Right hindlimb (tissue), 1 donor: ENCODE results near the gene CHPF.

ENCODE experiments used
- DNase-seq: peaks from one replicate; pipeline ENCODE4 v3.0.0-alpha.2; 2018

The CHPF gene

GRCh38 chr2:219551441-219552381 lies 8.1 kb upstream of the CHPF start:
- DNase-seq = no peak

- no peak for DNase-seq
These were observed 6.0 kb upstream of the CHPF start for GRCh38 chr2:219549619-219550018.

GRCh38 chr2:219548990-219549389 lies 5.4 kb upstream of the CHPF start:
- no peak for DNase-seq

- no peak for DNase-seq
These were observed 4.0 kb upstream of the CHPF start for GRCh38 chr2:219547621-219548020.

- no peak for DNase-seq
These were observed 2.3 kb upstream of the CHPF start for GRCh38 chr2:219545943-219546352.

GRCh38 chr2:219545295-219545942 lies 1.8 kb upstream of the CHPF start:
- no peak for DNase-seq

- DNase-seq = no peak
These were observed 958 bp upstream of the CHPF start for GRCh38 chr2:219544567-219544966.

- no peak for DNase-seq
These were observed 546 bp downstream of the CHPF start for GRCh38 chr2:219542931-219543595.

- DNase-seq = peak; percentile 85
These were observed 1.9 kb downstream of the CHPF start for GRCh38 chr2:219541611-219542180.

- DNase-seq = no peak
These were observed 2.7 kb downstream of the CHPF start for GRCh38 chr2:219540784-219541504.

- DNase-seq = no peak
These were observed 3.5 kb downstream of the CHPF start for GRCh38 chr2:219539926-219540678.

- DNase-seq = no peak
These were observed 4.4 kb downstream of the CHPF start for GRCh38 chr2:219538956-219539788.

GRCh38 chr2:219538504-219538951 lies 5.1 kb downstream of the CHPF start:
- peak; percentile 72 for DNase-seq

GRCh38 chr2:219537657-219538488 lies 5.7 kb downstream of the CHPF start:
- DNase-seq = no peak

GRCh38 chr2:219536967-219537366 lies 6.6 kb downstream of the CHPF start:
- no peak for DNase-seq

- no peak for DNase-seq
These were observed 7.2 kb downstream of the CHPF start for GRCh38 chr2:219536425-219536824.

- DNase-seq = no peak
These were observed 9.5 kb downstream of the CHPF start for GRCh38 chr2:219533930-219534661.

- no peak for DNase-seq
These were observed 11.3 kb downstream of the CHPF start for GRCh38 chr2:219532378-219532649.

- no peak for DNase-seq
These were observed 11.8 kb downstream of the CHPF start for GRCh38 chr2:219531639-219532377.
